Measurements from ENCODE around the gene TTLL13. TPM values are rescaled to one million over a fixed set of nuclear protein-coding genes. Genes with fewer than 3 reads are reported as not detected.

The TTLL13 gene
- total and polyA plus RNA-seq, 9 of the 15 experiments (the other 6 are each of a cell fraction or from before 2014, with no cell fraction given), result 0.05 to 0.24 (median 0.11) TPM; not detected in 1

- peak; percentile 49; the same call in 1 of the 2 replicates for TF ChIP-seq KLF16 (IDR thresholded peaks at IDR 0.05)
- TF ChIP-seq RB1 (IDR thresholded peaks at IDR 0.05; ENCODE audit: low read depth), result peak; percentile 56; the same call in 1 of the 2 replicates
- peak; percentile 77 to 90 (median 83) for TF ChIP-seq CTCF (IDR thresholded peaks at IDR 0.05 in 2 of 3, conservative IDR thresholded peaks at IDR 0.05 in 1 of 3; ENCODE audit: insufficient read depth in 2 of 3, low read depth in 1 of 3, low read length in 3 of 3)
- 0 out of 2 replicates have a peak, but pooled peaks have one; percentile 24 for TF ChIP-seq ATF7 (IDR thresholded peaks at IDR 0.05)
- peak; percentile 85 for TF ChIP-seq NFIC (IDR thresholded peaks at IDR 0.05)
- peak; percentile 67; the same call in 1 of the 2 replicates for TF ChIP-seq MTA3 (IDR thresholded peaks at IDR 0.05; ENCODE audit: borderline replicate concordance)
- peak; percentile 46; the same call in 1 of the 2 replicates for TF ChIP-seq USF1 (CRISPR knock-in tag; IDR thresholded peaks at IDR 0.05)
- peak; percentile 76; the same call in 1 of the 2 replicates for TF ChIP-seq ZNF407 (IDR thresholded peaks at IDR 0.05; ENCODE audit: low read depth)
- peak; percentile 4 for TF ChIP-seq CTCFL (IDR thresholded peaks at IDR 0.05; ENCODE audit: borderline replicate concordance, insufficient read depth, low read depth, low read length, poor library complexity, severe bottlenecking)
- TF ChIP-seq ZEB2 (IDR thresholded peaks at IDR 0.05), result peak; percentile 92
- peak; percentile 49 to 76 for TF ChIP-seq RAD21 (CRISPR knock-in tag; conservative IDR thresholded peaks at IDR 0.05 in 1 of 2, IDR thresholded peaks at IDR 0.05 in 1 of 2)
- peak; percentile 88 for TF ChIP-seq TFAP4 (CRISPR knock-in tag; IDR thresholded peaks at IDR 0.05; ENCODE audit: borderline replicate concordance)
Observed at GRCh38 chr15:90293040-90293810, 43.9 kb downstream of the TTLL13 start (continued).

Data from K562 (cell line).